Activated CD8-positive, alpha-beta memory T cell treated with anti-CD3 and anti-CD28 coated beads for 48 hours (primary cell): ENCODE measurements around the gene KANK2.
"Not testable (repeated sequence)": the region's sequence is repeated elsewhere in the genome, so short reads cannot be mapped to it uniquely, and the experiment has no call there.

Experiments
- DNase-seq, 3 experiments: peaks; one replicate each; pipeline ENCODE4 v3.0.0-alpha.2; 2020; ENCODE audit warnings: low read depth in 2 of 3, low spot score in 2 of 3

Gene KANK2

DNA sequence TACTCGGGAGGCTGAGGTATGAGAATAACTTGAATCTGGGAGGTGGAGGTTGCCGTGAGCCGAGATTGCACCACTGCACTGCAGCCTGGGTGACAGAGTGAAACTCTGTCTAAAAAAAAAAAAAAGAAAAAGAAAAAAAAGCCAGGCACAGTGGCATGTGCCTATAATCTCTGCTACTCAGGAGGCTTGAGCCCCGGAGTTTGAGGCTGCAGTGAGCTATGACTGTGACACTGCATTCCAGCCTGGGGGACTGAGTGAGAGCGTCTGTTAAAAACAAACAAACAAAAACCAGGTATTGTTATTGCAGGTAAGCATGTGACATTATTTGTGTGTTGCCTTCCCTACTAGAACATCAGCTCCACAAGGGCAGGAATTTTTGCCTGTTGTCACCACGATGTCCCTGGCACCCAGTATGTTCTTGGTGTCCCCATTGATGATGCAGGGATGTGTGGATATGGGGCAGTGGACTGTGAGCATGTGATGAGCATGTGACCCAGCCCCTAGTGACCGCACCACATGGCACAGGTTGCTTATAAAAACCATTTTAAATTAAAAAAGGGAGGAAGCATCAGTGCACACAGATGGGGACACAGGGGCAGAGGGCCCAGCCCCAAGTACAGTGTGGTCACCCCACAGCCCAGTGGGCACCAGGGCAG lies 1.6 kb upstream of the KANK2 start:
- no peak for DNase-seq

DNA sequence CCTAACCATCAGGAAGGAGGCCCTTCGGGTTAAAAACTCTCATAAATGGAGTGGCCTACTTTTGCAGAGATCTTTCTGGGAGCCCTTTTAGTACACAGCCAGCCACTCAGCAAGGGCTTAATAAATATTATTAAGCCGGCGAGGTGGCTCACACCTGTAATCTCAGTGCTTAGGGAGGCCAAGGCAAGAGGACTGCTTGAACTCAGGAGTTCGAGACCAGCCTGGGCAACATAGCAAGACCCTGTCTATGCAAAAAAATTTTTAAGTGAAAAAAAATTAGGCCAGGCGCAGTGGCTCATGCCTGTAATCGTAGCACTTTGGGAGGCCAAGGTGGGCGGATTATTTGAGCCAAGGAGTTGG lies 810 bp upstream of the KANK2 start:
- DNase-seq: no peak

DNA sequence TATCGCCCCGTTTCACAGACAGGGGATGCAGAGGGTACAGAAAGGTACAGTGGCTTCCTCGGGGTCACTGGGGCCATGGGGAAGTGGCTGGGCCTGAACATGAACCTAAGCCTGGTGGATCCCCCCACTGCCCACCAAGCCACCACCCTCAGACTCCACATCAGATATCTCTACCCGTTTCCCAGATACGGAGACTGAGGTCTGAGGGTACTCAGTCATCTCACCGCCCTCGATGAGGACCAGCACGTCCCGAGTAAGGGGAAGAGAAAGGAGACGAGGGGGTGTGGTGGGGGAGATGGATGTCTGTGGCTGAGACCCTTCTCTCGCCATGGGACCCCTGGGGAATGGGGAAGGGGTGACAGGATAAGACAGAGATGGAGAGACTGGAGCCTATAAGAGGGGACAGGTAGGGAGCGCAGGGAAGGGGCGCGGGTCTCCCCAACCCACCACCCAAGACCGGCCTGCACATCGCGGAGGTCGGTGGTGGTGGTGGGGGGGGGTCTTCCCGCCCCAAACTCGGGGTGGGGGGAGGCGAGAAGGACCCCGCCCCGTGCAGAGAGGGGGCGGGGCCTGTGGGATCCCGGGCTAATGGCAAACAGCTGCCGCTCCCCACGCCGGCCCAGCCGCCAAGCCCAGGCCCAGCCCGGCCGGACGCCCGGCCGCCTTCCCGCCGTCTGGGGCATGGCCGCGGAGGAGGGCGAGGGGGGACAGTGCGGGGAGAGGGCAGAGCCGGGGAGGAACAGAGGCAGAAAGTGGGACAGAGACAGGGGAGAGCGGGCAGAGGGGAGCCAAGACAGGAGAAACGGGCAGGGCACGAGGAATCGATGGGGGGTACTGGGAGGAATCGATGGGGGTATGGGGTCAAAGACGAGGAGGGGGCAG lies 698 bp downstream of the KANK2 start:
- DNase-seq: no peak

- no peak for DNase-seq
Measured at GRCh38 chr19:11195681-11196080, 1.7 kb downstream of the KANK2 start.

DNA sequence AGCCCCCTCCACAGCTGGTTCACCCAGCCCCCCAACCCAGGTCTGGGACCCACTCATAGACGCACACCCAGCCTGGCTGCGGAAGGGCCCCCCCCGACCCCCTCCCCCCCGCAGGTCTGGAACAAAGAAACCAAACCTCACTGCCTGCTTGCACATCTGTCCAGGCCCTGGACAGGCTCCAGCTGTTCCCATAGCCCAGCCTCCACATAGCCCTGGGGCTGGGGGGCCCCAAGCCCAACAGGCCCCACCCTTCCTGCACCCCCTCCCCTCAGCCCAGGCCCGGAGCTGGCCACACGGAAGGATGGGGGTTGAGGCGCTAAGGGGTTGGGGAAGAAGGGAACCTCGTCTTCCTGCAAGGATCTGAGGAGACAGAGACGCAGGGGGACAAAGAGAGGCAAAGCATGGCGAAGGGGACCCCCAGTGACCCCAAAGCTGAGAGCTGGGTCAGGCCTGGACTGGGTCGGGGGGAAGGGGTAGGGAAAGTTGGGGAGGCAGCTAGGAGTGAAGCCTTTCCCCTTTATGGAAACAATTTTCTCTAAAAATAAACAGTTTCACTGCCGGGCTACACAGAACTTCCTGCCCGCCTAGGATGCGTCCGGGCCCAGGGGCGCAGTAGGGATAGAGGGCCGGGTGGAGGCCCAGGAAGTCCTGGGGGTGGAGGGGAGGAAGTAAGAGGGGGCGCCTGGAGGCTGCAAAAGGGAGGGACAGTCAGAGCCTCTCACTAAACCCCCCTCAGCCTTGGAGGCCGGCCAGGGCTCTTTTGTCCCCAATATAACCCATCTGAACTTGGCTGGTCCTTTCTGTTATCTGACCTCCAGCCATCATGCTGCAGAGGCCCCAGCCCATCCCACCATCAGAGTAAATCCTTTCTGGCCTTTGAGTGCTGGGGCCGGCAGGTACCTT lies 2.4 kb downstream of the KANK2 start:
- no peak for DNase-seq

- DNase-seq: no peak
Measured at GRCh38 chr19:11194173-11194572, 3.2 kb downstream of the KANK2 start.

DNA sequence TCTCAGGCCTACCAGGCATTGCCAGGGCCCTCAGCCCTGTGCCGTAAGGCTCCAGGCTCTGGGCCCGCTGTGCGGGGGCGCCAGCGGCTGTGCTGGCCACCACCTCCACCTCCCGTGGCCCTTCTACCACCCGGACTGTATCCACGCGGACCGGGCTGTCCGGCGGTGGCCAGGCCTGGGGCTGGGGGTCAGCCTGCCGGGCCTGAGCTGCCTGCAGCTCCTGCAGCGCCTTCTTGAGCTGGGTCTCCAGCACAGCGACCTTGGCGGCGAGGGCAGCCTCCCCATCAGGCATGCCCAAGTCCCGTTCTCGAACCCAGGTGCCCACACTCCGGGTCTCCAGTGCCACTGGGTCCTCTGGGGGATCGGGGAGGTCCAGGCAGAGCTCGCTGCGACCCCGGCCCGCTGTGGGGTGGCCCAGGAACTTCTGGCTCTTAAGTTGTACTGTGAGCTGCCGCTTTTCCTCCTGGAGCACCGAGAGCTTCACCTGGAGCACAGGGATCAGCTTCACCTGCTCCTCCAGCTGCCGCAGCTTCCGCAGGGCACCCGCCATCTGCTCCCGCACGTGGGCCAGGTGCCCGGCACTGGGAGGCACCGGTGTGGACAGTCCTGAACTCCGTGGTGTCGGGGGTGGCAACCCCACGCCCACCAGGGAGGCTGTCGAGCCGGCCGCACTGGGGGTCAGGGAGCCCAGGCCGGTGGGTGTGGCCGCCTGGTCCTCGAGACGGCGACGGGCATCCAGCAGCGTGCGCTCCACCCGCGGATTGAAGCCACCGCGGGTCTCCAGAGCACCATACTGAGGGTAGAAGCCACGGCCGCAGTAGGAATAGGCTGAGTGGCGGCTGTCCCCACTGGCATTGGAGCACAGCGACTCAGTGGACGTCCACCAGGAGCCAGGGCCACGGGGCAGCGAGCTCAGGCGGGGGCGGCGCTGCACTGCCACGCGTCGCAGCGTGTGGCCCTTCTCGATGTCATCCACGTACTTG lies 4.1 kb downstream of the KANK2 start:
- no peak for DNase-seq

DNA sequence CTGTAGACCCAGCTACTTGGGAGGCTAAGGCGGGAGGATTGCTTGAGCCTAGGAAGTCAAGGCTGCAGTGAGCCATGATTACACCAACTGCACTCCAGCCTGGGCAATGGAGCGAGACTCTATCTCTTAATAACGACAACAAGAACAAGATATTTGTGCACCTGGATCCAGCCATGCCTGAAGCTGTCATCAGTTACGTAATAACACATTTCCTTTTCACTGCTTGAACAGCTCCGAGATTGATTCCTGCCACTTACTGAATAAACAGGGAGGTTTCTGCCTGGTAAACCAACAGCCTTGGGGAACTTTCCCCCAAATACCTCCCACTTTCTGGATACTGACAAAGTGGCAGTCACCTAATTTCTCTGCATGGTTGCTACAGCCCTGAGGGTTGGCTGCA lies 5.4 kb downstream of the KANK2 start:
- DNase-seq: no peak

- DNase-seq: no peak
Measured at GRCh38 chr19:11191273-11191755, 6.0 kb downstream of the KANK2 start.

DNA sequence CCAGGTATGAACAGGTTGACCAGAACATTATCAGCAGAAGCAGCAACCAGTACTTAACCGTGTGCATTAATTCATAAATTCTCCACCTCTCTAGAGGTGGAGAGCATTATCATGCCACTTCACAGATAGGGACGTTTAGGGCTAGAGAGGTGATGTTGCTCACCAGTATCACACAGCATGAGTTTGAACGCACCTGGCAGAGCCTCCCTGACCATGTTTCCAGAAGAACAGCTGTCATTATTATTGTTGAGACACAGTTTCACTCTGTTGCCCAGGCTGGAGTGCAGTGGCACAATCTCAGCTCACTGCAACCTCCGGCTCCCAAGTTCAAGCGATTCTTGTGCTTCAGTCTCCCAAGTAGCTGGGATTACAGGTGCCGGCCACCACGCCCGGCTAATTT lies 6.8 kb downstream of the KANK2 start:
- no peak for DNase-seq

- no peak for DNase-seq
Measured at GRCh38 chr19:11187441-11187840, 9.9 kb downstream of the KANK2 start.

GRCh38 chr19:11182994-11183393 lies 14.4 kb downstream of the KANK2 start:
- DNase-seq: no peak

DNA sequence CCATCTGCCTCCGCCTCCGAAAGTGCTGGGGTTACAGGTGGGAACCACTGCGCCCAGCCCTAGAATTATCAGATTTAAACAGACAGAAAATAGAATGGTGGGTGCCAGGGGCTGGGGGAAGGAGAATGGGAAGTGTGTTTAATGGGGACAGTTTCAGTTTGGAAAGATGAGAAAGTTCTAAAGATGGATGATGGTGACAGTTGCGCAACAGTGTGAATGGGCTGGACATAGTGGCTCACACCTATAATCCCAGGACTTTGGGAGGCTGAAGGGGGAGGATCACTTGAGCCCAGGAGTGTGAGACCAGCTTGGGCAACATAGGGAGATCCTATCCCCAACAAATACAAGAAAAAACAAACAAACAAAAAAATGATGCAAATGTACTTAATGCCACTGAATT lies 15.9 kb downstream of the KANK2 start:
- no peak for DNase-seq

DNA sequence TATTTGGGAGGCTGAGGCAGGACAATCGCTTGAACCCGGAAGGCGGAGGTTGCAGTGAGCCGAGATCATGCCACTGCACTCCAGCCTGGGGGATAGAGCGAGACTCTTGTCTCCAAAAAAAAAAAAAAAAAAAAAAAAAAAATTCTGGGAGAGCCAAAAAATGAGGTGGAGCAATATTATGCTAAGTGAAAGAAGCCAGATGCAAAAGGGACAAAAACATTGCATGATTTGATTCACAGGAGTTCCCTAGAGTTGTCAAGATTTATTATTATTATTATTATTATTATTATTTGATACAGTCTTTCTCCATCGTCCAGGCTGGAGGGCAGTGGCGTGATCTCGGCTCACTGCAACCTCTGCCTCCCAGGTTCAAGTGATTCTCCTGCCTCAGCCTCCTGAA lies 16.4 kb downstream of the KANK2 start:
- DNase-seq: not testable (repeated sequence)

DNA sequence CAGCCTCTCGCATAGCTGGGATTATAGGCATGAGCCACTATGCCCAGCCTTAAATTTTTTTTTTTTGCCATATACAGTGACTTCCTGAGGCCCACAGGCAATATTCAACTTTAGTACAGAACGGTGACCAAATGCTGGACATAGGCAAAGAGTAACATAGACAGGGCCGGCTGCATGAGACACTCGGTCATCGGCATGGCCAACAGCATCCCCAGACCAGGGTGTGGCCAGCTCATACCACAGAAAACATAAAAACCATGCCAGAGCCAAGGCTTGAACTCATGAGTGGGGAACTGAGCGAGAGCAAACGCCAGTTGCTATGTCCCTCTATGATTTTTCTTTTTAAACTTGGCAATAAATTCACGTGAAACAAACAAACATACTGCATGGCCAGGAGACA lies 17.0 kb downstream of the KANK2 start:
- no peak for DNase-seq

DNA sequence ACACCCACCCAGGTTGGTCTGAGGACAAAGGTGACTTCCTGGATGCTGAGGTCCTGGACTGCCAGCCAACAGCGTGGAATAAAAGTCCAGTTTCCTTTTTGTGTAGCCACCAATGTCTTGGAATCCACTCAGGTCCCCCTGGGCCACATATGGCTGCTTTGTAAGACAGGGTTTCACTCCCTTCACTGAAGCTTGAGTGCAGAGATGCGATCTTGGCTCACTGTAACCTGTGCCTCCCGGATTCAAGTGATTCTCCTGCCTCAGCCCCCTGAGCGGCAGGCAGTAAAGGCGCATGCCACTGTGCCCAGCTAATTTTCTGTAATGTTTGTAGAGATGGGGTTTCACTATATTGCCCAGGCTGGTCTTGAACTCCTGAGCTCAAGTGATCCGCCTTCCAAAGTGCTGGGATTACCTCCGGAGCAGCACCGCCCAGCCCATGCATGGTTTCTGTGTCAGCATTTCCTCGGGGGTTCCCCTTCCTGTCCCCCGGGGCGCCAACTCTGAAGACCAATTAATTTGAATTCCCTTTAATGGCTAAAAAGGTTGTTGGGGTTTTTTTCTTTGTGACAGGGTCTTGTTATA lies 17.5 kb downstream of the KANK2 start:
- no peak for DNase-seq

GRCh38 chr19:11179145-11179465 lies 18.2 kb downstream of the KANK2 start:
- not testable (repeated sequence) for DNase-seq

DNA sequence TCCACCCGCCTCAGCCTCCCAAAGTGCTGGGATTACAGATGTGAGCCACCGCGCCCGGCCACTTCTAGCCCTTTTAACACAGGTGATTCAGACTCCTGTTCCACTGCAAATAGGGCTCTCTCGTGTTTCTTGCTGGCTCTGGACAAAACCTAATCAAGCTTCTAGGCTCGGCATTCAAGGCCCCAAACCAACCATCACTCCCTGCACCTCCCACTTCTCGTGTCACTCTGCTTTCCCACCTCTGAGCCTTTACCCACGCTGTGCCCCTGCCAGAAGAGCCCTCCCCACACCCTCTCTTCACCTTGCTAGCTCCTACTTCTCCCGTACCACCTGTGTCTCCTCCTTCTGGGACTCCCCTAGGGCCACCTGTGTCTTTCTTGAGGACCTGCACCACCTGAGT lies 19.8 kb downstream of the KANK2 start:
- DNase-seq: no peak

- no peak for DNase-seq
Measured at GRCh38 chr19:11176466-11177193, 20.7 kb downstream of the KANK2 start.

DNA sequence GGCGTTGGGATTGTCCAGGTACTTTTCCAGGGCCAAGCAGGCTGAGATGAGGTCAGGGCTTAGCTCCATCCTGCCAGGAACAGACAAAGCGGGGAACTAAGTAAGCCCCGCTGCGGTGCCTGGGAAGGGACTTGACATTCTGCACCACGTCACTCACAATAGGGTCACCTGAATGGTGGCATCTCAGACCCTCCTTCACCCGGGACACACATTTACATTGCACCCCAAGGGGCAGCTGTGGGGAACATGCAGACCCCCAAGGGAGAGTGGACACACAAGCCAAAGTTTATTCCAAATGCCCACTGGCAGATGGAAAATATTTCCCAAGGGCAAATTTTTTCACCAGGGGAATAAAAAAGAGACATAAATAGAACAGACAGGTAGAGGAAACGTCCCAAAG lies 21.4 kb downstream of the KANK2 start:
- DNase-seq: no peak
